Esophagus (tissue), 2 donors: ENCODE results near the gene AUH. TPM values are rescaled to one million over a fixed set of nuclear protein-coding genes. Genes with fewer than 3 reads are reported as not detected.

ENCODE experiments used
- H3K27ac ChIP-seq, 2 donors: one replicate each; pipeline ENCODE4 v1.5.1; 2013; ENCODE audit warnings: low read depth in 2 of 2, mild to moderate bottlenecking in 2 of 2, inconsistent platforms in 1 of 2, low read length in 1 of 2, moderate library complexity in 1 of 2
- H3K27me3 ChIP-seq, 2 donors: one replicate each; pipeline ENCODE4 v1.6.1; 2013; ENCODE audit warnings: low read length in 2 of 2, control low read depth in 1 of 2, mild to moderate bottlenecking in 1 of 2; ENCODE audit not compliant: insufficient read depth in 2 of 2, control insufficient read depth in 1 of 2
- H3K36me3 ChIP-seq, 2 donors: one replicate each; pipeline ENCODE4 v1.6.1; 2013; ENCODE audit warnings: low read length in 1 of 2; ENCODE audit not compliant: control insufficient read depth in 2 of 2, insufficient read depth in 2 of 2
- H3K4me1 ChIP-seq, 2 donors: one replicate each; pipeline ENCODE4 v1.6.1; 2013; ENCODE audit warnings: low read length in 1 of 2; ENCODE audit not compliant: control insufficient read depth in 2 of 2, insufficient read depth in 2 of 2
- H3K4me3 ChIP-seq, 2 donors: one replicate each; pipeline ENCODE4 v1.5.1; 2013; ENCODE audit warnings: low read length in 2 of 2, mild to moderate bottlenecking in 2 of 2, low read depth in 1 of 2, moderate library complexity in 1 of 2
- H3K9me3 ChIP-seq, 2 donors: one replicate each; pipeline ENCODE4 v1.6.1; 2013; ENCODE audit warnings: mild to moderate bottlenecking in 2 of 2, low read depth in 1 of 2, low read length in 1 of 2, moderate library complexity in 1 of 2; ENCODE audit not compliant: control insufficient read depth in 2 of 2, insufficient read depth in 1 of 2
- WGBS, 2 donors: extraction: QIAGEN DNeasy Blood & Tissue Kit; methylation state at CpG; one replicate each; pipeline ENCODE4 v1.1.7; 2013; 5-methylcytosine and 5-hydroxymethylcytosine counted together
- polyA plus RNA-seq, 2 donors: library from polyadenylated mRNA; stranded (reverse); fragments of 200-250 nt; gene quantifications; one replicate each; pipeline ENCODE4 v1.2.3, GENCODE V29; 2013
- donor health status: healthy with polysubstance abuse.
- donor health status: Bipolar disorder and iron deficiency.

Gene AUH
- polyA plus RNA-seq, 2 donors: 7.2 to 11.5 TPM

GRCh38 chr9:91269907-91270491, 91.7 kb downstream of the AUH start:
- no peak overlapping the region for H3K4me3 ChIP-seq
- no peaks in the 10 kb centered on the region for H3K36me3 ChIP-seq
- H3K27ac ChIP-seq: no peak overlapping the region
- no peaks in the 10 kb centered on the region for H3K9me3 ChIP-seq
- no peaks in the 10 kb centered on the region for H3K4me1 ChIP-seq
- 83 to 85% methylated on average over 2 of the region's 2 CpGs for WGBS, 2 donors
- no peaks in the 10 kb centered on the region for H3K27me3 ChIP-seq

- no peaks in the 10 kb centered on the region for H3K36me3 ChIP-seq
- no peak overlapping the region for H3K27ac ChIP-seq
- H3K4me1 ChIP-seq: no peaks in the 10 kb centered on the region
- H3K27me3 ChIP-seq: no peaks in the 10 kb centered on the region
- no peak overlapping the region for H3K4me3 ChIP-seq
- H3K9me3 ChIP-seq: no peaks in the 10 kb centered on the region
These were observed 95.3 kb downstream of the AUH start for GRCh38 chr9:91266448-91266847.

GRCh38 chr9:91265514-91265913, 96.2 kb downstream of the AUH start:
- Histone ChIP-seq H3K27me3 (no peaks in the 10 kb centered on the region), H3K36me3 (no peaks in the 10 kb centered on the region), H3K4me3 (no peak overlapping the region), H3K9me3 (no peaks in the 10 kb centered on the region), H3K27ac (no peak overlapping the region), H3K4me1 (no peaks in the 10 kb centered on the region)
- WGBS, 2 donors: 90 to 92% methylated on average over 5 of the region's 5 CpGs

GRCh38 chr9:91261417-91261816, 100.3 kb downstream of the AUH start:
- H3K4me1 ChIP-seq: peaks cover 0 to 2% of the 10 kb centered on the region in 2 donors
- no peaks in the 10 kb centered on the region for H3K9me3 ChIP-seq
- WGBS, 2 donors: 48 to 58% methylated on average over 1 of the region's 1 CpG
- H3K4me3 ChIP-seq: no peak overlapping the region
- no peaks in the 10 kb centered on the region for H3K27me3 ChIP-seq
- no peak overlapping the region for H3K27ac ChIP-seq
- H3K36me3 ChIP-seq: no peaks in the 10 kb centered on the region

GRCh38 chr9:91259162-91259561, 102.6 kb downstream of the AUH start:
- no peak overlapping the region for H3K27ac ChIP-seq
- no peak overlapping the region for H3K4me3 ChIP-seq
- WGBS, 2 donors: 87% methylated on average over 1 of the region's 1 CpG
- H3K27me3 ChIP-seq: no peaks in the 10 kb centered on the region
- H3K9me3 ChIP-seq: no peaks in the 10 kb centered on the region
- H3K36me3 ChIP-seq: no peaks in the 10 kb centered on the region
- peaks cover 0 to 3% of the 10 kb centered on the region in 2 donors for H3K4me1 ChIP-seq

GRCh38 chr9:91258451-91258850, 103.3 kb downstream of the AUH start:
- H3K4me1 ChIP-seq: peaks cover 0 to 3% of the 10 kb centered on the region in 2 donors
- 95 to 99% methylated on average over 3 of the region's 3 CpGs for WGBS, 2 donors
- H3K4me3 ChIP-seq: no peak overlapping the region
- no peak overlapping the region for H3K27ac ChIP-seq
- no peaks in the 10 kb centered on the region for H3K27me3 ChIP-seq
- H3K9me3 ChIP-seq: no peaks in the 10 kb centered on the region
- no peaks in the 10 kb centered on the region for H3K36me3 ChIP-seq

- 65 to 83% methylated on average over 3 of the region's 3 CpGs for WGBS, 2 donors
- H3K27me3 ChIP-seq: no peaks in the 10 kb centered on the region
- no peaks in the 10 kb centered on the region for H3K36me3 ChIP-seq
- peaks cover 0 to 3% of the 10 kb centered on the region in 2 donors for H3K4me1 ChIP-seq
- H3K27ac ChIP-seq: no peak overlapping the region
- H3K4me3 ChIP-seq: no peak overlapping the region
- no peaks in the 10 kb centered on the region for H3K9me3 ChIP-seq
These were observed 105.5 kb downstream of the AUH start for GRCh38 chr9:91256235-91256634.

GRCh38 chr9:91255327-91255726, 106.4 kb downstream of the AUH start:
- WGBS, 2 donors: 58 to 66% methylated on average over 3 of the region's 3 CpGs
- no peaks in the 10 kb centered on the region for H3K9me3 ChIP-seq
- no peaks in the 10 kb centered on the region for H3K27me3 ChIP-seq

GRCh38 chr9:91253488-91253887, 108.2 kb downstream of the AUH start:
- Histone ChIP-seq H3K36me3 (no peaks in the 10 kb centered on the region), H3K4me3 (no peak overlapping the region), H3K4me1 (peaks cover 0 to 3% of the 10 kb centered on the region in 2 donors), H3K27ac (no peak overlapping the region), H3K9me3 (no peaks in the 10 kb centered on the region), H3K27me3 (no peaks in the 10 kb centered on the region)
- 36 to 50% methylated on average over 1 of the region's 1 CpG for WGBS, 2 donors

More at GRCh38 chr9:91255327-91255726, 106.4 kb downstream of the AUH start:
- Histone ChIP-seq H3K4me3 (no peak overlapping the region), H3K27ac (no peak overlapping the region), H3K4me1 (peaks cover 0 to 3% of the 10 kb centered on the region in 2 donors), H3K36me3 (no peaks in the 10 kb centered on the region)

GRCh38 chr9:91248707-91249106, 113.0 kb downstream of the AUH start:
- no peaks in the 10 kb centered on the region for H3K9me3 ChIP-seq
- 89 to 92% methylated on average over 6 of the region's 6 CpGs for WGBS, 2 donors
- H3K27me3 ChIP-seq: no peaks in the 10 kb centered on the region

More at GRCh38 chr9:91248707-91249106, 113.0 kb downstream of the AUH start:
- Histone ChIP-seq H3K4me1 (peaks cover 0 to 3% of the 10 kb centered on the region in 2 donors), H3K27ac (no peak overlapping the region), H3K36me3 (no peaks in the 10 kb centered on the region), H3K4me3 (no peak overlapping the region)
